ENCODE measurements around the gene PREX1. TPM values are rescaled to one million over a fixed set of nuclear protein-coding genes. Genes with fewer than 3 reads are reported as not detected.

The PREX1 gene
- total and polyA plus RNA-seq, 8 donors = 5.2 to 25.2 (median 16.6) TPM

- intact Hi-C loops (cut with DNase I; ENCODE audit: low total_unique reads) = no loop called here
- peaks cover 0 to 35% (median 13%) of the 10 kb centered on the region in 4 donors for H3K4me1 ChIP-seq
- DNase-seq = no peak
- H3K27ac ChIP-seq = no peak overlapping the region
- H3K9me3 ChIP-seq = no peaks in the 10 kb centered on the region
- H3K36me3 ChIP-seq = peaks cover 0 to 28% (median 18%) of the 10 kb centered on the region in 4 donors
- H3K27me3 ChIP-seq = no peaks in the 10 kb centered on the region
- no peak for TF ChIP-seq EP300 (IDR thresholded peaks at IDR 0.05)
- no peak for TF ChIP-seq CTCF (IDR thresholded peaks at IDR 0.05)
- no peak for TF ChIP-seq POLR2A (IDR thresholded peaks at IDR 0.05)
- TF ChIP-seq POLR2AphosphoS5 (IDR thresholded peaks at IDR 0.05) = no peak
- WGBS, 5 donors = 81 to 87% (median 84%) methylated on average over 8 of the region's 8 CpGs
- H3K4me3 ChIP-seq = no peak overlapping the region
Measured at GRCh38 chr20:48737434-48738093, 90.2 kb downstream of the PREX1 start.

GRCh38 chr20:48736636-48737035, 91.2 kb downstream of the PREX1 start:
- H3K9me3 ChIP-seq = no peaks in the 10 kb centered on the region
- no peak overlapping the region for H3K4me3 ChIP-seq
- no peak overlapping the region for H3K27ac ChIP-seq
- H3K27me3 ChIP-seq = no peaks in the 10 kb centered on the region
- no peak for DNase-seq
- TF ChIP-seq CTCF (IDR thresholded peaks at IDR 0.05) = no peak
- TF ChIP-seq EP300 (IDR thresholded peaks at IDR 0.05) = no peak
- no peak for TF ChIP-seq POLR2AphosphoS5 (IDR thresholded peaks at IDR 0.05)
- TF ChIP-seq POLR2A (IDR thresholded peaks at IDR 0.05) = no peak
- intact Hi-C loops (cut with DNase I; ENCODE audit: low total_unique reads) = no loop called here
- WGBS, 5 donors = 70 to 87% (median 80%) methylated on average over 2 of the region's 2 CpGs
- peaks cover 0 to 43% (median 13%) of the 10 kb centered on the region in 4 donors for H3K4me1 ChIP-seq
- peaks cover 0 to 27% (median 14%) of the 10 kb centered on the region in 4 donors for H3K36me3 ChIP-seq

GRCh38 chr20:48736231-48736630, 91.6 kb downstream of the PREX1 start:
- TF ChIP-seq POLR2AphosphoS5 (IDR thresholded peaks at IDR 0.05) (no peak), POLR2A (IDR thresholded peaks at IDR 0.05) (no peak), EP300 (IDR thresholded peaks at IDR 0.05) (no peak), CTCF (IDR thresholded peaks at IDR 0.05) (no peak)

GRCh38 chr20:48735112-48735511, 92.7 kb downstream of the PREX1 start:
- H3K9me3 ChIP-seq = no peaks in the 10 kb centered on the region
- H3K4me1 ChIP-seq = peaks cover 0 to 44% (median 13%) of the 10 kb centered on the region in 4 donors
- no peaks in the 10 kb centered on the region for H3K27me3 ChIP-seq
- no peak for DNase-seq
- no peak overlapping the region for H3K27ac ChIP-seq
- intact Hi-C loops (cut with DNase I; ENCODE audit: low total_unique reads) = no loop called here
- no peak for TF ChIP-seq POLR2AphosphoS5 (IDR thresholded peaks at IDR 0.05)
- TF ChIP-seq CTCF (IDR thresholded peaks at IDR 0.05) = no peak
- no peak for TF ChIP-seq EP300 (IDR thresholded peaks at IDR 0.05)
- TF ChIP-seq POLR2A (IDR thresholded peaks at IDR 0.05) = no peak
- H3K4me3 ChIP-seq = no peak overlapping the region
- H3K36me3 ChIP-seq = peaks cover 0 to 23% (median 10%) of the 10 kb centered on the region in 4 donors
- WGBS, 5 donors = 61 to 79% (median 75%) methylated on average over 5 of the region's 5 CpGs

More at GRCh38 chr20:48736231-48736630, 91.6 kb downstream of the PREX1 start:
- Histone ChIP-seq H3K36me3 (peaks cover 0 to 24% (median 12%) of the 10 kb centered on the region in 4 donors), H3K9me3 (no peaks in the 10 kb centered on the region), H3K4me3 (no peak overlapping the region), H3K4me1 (peaks cover 0 to 44% (median 13%) of the 10 kb centered on the region in 4 donors), H3K27me3 (no peaks in the 10 kb centered on the region), H3K27ac (no peak overlapping the region)
- no peak for DNase-seq
- intact Hi-C loops (cut with DNase I; ENCODE audit: low total_unique reads) = no loop called here
